ENCODE data around the gene DHRS13.
"Not testable (repeated sequence)": the region's sequence is repeated elsewhere in the genome, so short reads cannot be mapped to it uniquely, and the experiment has no call there.

The DHRS13 gene

DNA sequence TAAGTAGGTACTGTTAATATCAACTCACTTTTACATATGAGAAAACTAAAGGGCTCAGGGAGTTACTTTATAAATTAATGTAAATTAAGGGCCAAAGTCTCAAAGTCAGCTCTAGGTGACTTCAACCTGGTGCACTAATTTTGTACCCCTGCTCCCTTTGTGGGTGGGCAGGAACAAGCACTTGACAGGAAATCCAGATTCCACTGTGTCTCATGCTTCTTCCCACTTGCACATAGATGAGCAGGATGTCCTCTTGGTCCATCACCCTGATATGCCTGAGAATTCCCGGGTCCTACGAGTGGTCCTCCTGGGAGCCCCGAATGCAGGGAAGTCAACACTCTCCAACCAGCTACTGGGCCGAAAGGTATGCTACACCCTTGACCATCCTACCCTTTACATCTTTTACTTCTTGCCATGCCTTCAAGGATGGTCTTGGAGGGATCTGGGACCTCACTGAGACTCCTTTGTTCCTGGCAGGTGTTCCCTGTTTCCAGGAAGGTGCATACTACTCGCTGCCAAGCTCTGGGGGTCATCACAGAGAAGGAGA is 46.8 kb downstream of the DHRS13 start:
- no peak for FAIRE-seq

DNA sequence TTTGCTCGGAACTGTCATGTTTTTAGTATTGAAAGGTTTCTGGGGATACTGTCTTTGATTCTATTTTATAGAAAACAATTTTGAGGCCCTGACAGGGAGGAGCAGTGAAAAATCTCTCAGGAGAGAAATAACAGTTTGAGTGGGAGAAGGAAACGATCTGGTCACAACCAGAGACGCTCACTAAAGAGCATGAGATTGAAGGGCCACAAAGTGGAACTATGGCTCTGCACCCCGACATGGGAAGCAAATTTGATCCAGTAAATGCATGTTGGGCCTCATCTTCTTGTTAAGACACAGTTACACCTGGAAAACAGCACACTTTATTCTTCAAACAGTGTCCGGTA is 47.6 kb downstream of the DHRS13 start:
- FAIRE-seq, result no peak

DNA sequence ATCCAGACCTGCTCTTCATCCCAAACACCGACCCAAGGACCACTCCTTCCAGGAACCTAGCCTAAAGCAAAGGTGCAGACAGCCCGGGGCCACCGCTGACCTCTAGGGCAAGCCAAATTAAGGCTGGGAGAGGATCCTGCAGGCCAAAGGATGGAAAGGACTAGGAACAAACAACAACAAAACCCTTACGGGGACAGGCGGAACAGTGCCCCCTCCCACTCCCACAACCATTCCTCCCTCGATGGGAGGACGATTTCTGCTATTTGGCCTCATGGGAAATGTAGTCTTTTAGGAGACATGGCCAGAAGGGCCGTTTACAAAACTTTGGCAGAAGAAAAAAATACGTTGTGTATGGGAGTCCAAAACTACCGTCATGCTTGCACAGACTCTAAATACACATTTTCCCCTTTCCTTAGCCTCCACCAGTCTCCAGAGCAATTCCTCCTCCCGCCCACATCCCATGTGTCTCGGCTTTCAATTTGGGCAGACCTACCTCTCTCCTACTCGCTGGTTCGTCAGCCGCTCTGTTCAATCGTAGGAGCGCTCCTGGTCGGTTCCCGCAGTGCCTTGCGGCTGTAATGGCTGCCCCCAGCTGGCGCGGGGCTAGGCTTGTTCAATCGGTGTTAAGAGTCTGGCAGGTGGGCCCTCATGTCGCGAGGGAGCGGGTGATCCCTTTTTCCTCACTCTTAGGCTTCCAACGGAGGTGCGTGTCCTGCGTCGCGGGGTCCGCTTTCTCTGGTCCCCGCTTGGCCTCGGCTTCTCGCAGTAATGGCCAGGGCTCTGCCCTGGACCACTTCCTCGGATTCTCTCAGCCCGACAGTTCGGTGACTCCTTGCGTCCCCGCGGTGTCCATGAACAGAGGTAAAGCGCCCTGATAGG is 48.2 kb downstream of the DHRS13 start, which contains the start of gene ERAL1:
ERAL1 (plus strand) TSS at position 560 of the 879 bp plus-strand sequence; CDS start at position 579, 19 bp downstream.
- FAIRE-seq, result no peak

DNA sequence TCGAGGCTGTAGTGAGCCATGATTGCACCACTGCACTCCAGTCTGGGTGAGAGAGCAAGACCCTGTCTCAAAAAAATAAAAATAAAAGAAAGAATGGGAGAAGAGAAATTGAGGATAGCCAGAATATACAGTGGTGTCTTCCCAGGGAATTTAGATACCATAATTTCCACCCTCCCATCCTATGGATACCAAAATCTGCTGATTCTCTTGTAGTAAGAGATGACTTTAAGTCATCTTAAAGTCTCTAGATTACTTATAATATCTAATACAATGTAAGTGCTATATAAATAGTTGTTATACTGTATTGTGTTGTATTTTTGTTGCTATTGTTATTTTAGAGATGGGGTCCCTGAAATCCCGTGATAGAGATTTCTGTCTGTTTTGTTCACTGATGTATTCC is 49.6 kb downstream of the DHRS13 start:
- no peak for FAIRE-seq

DNA sequence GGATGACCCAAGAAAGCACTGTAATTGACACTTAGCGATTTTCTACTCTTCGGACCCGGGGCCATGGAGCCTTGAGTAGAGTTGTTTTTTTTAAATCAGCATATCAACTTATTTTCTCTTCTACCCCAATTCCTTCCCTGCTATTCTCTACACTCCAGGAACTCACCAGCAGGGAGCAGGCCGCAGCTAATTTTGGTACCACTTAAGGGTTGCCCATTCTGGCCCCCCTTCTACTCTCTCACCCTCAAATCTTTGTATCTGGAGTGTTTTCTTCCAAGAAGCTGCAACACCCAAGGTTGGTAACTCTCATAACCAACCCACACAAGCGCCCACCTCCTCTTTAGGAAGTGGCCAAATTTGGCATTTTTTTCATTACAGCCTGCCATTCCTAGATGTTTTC is 53.6 kb downstream of the DHRS13 start:
- no peak for FAIRE-seq

DNA sequence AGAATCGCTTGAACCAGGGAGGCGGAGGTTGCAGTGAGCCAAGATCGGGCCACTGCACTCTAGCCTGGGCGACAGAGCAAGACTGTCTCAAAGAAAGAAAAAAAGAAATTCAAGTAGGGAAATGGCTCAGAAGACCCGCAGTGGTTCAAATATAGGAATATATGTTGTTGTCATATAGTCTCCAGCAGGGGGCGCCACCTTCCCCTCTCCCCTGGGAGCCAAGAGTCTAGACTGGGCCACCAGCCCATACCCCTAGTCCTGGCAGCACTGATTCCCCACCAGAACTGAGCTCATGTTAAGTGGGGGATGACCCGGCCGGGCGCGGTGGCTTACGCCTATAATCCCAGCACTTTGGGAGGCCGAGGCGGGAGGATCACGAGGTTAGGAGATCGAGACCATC is 54.2 kb downstream of the DHRS13 start:
- FAIRE-seq, result not testable (repeated sequence)

Data from islet of Langerhans (tissue), 1 donor.